ENCODE data around the gene MYH11.

DNA sequence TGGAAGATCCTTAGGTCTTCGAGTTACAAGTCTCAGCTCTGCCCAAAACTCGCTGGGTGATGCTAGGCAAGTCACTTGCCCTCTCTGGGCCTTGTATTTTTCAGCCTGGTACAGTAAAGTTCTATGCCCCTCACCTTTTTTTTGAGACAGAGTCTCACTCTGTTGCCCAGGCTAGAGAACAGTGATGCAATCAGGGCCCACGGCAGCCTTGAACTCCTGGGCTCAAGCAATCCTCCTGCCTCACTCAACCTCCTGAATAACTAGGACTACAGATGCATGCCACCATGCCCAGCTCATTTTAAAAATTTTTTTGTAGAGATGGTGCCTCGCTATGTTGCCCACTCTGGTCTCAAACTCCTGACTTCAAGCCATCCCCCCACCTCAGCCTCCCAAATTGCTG is 3.8 kb downstream of the MYH11 start:
- TF ChIP-seq FOXM1 (IDR thresholded peaks at IDR 0.05; ENCODE audit: borderline replicate concordance) (no peak), SP1 (IDR thresholded peaks at IDR 0.05) (no peak), FOXK2 (IDR thresholded peaks at IDR 0.05) (no peak), BHLHE40 (IDR thresholded peaks at IDR 0.05; ENCODE audit: borderline replicate concordance) (no peak), SUZ12 (IDR thresholded peaks at IDR 0.05) (no peak), FOXA1 (IDR thresholded peaks at IDR 0.05) (no peak), ARNT (IDR thresholded peaks at IDR 0.05) (no peak), NFRKB (IDR thresholded peaks at IDR 0.05) (no peak), ELF4 (IDR thresholded peaks at IDR 0.05) (no peak)

All from HEK293T (cell line).